Tibial nerve (tissue), 3 donors: ENCODE measurements around the gene NEDD4L.

Experiments
- CTCF ChIP-seq, 5 experiments: fragments of 200-600 bp in 3 of 5; fragments of 450-650 bp in 2 of 5; sonication (generic) in 3 of 5; IDR thresholded peaks; one replicate each; pipeline ENCODE4 v1.5.1; 2016 to 2019; ENCODE audit warnings: antibody characterized with exemption in 5 of 5, mild to moderate bottlenecking in 3 of 5, moderate library complexity in 2 of 5
- POLR2A ChIP-seq, 2 donors: fragments of 450-650 bp; IDR thresholded peaks; one replicate each; pipeline ENCODE4 v1.6.1; 2017; ENCODE audit warnings: antibody characterized with exemption in 2 of 2, mild to moderate bottlenecking in 2 of 2, moderate library complexity in 2 of 2

- TF ChIP-seq CTCF (IDR thresholded peaks at IDR 0.05) (no peak), POLR2A (IDR thresholded peaks at IDR 0.05) (no peak)
Observed at GRCh38 chr18:58388736-58389135, 344.7 kb downstream of the NEDD4L start.
